Measurements from ENCODE around the gene TSGA10IP. TPM values are rescaled to one million over a fixed set of nuclear protein-coding genes. Genes with fewer than 3 reads are reported as not detected.
A peak's percentile ranks its signal among the peaks of the same experiment; 100 is the strongest.

The TSGA10IP gene
- total and polyA plus RNA-seq, 10 donors: 0.06 to 0.24 (median 0.19) TPM; not detected in 6

DNA sequence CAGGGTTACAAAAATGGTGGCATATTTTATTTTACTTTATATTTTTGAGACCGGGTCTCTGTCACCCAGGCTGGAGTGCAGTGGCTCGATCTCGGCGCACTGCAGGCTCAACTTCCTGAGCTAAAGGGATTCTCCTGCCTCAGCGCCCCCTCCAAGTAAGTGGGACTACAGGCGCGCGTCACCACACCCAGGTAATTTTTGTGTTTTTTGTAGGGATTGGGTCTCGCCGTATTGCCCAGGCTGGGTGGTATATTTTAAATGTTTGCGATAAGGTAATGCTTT lies 44.4 kb upstream of the TSGA10IP start:
- Histone ChIP-seq H3K36me3 (no peaks in the 10 kb centered on the region), H3K27ac (peak overlapping the region in 6 of 8 donors; percentile 39 to 83 (median 67)), H3K4me3 (peak overlapping the region in 5 of 8 donors; percentile 45 to 70 (median 57)), H3K27me3 (replicated peaks in 1 of 7) (peaks cover 0 to 30% (median 13%) of the 10 kb centered on the region in 7 donors), H3K9me3 (no peaks in the 10 kb centered on the region), H3K4me1 (peaks cover 10 to 39% (median 25%) of the 10 kb centered on the region in 6 donors)
- DNase-seq: no peak
- intact Hi-C loops (cut with DNase I; ENCODE audit: low total_unique reads): no loop called here
- 78 to 89% (median 84%) methylated on average over 11 of the region's 11 CpGs for WGBS, 5 donors
- TF ChIP-seq POLR2AphosphoS5 (IDR thresholded peaks at IDR 0.05) (no peak), POLR2A (IDR thresholded peaks at IDR 0.05) (no peak)
- TF ChIP-seq, protein P1, sequence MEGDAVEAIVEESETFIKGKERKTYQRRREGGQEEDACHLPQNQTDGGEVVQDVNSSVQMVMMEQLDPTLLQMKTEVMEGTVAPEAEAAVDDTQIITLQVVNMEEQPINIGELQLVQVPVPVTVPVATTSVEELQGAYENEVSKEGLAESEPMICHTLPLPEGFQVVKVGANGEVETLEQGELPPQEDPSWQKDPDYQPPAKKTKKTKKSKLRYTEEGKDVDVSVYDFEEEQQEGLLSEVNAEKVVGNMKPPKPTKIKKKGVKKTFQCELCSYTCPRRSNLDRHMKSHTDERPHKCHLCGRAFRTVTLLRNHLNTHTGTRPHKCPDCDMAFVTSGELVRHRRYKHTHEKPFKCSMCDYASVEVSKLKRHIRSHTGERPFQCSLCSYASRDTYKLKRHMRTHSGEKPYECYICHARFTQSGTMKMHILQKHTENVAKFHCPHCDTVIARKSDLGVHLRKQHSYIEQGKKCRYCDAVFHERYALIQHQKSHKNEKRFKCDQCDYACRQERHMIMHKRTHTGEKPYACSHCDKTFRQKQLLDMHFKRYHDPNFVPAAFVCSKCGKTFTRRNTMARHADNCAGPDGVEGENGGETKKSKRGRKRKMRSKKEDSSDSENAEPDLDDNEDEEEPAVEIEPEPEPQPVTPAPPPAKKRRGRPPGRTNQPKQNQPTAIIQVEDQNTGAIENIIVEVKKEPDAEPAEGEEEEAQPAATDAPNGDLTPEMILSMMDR (IDR thresholded peaks at IDR 0.05 in 8 of 11, conservative IDR thresholded peaks at IDR 0.05 in 3 of 11): no peak

DNA sequence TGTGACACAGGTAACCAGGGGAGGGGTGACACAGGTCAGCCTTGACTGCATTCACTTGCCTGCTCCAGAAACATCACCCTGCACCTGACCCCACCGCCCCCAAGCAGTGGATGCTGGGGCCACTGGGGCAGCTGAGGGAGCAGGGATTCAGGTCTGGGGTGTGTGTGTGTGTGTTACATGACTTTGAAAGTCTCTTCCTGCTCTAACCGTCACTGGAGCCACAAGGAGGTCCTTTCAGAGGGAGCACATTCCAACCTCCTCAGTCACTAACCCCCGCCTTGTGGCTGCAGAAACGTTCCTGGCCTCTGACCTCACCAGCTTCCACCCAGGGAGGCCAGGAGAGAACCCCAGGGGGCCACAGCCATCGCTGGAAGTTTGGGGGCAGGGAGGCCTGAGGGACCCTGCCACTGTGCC lies 42.2 kb upstream of the TSGA10IP start:
- no peak for DNase-seq
- Histone ChIP-seq H3K4me3 (no peak overlapping the region), H3K27me3 (replicated peaks in 1 of 7) (peaks cover 0 to 33% (median 13%) of the 10 kb centered on the region in 7 donors), H3K9me3 (no peaks in the 10 kb centered on the region), H3K27ac (no peak overlapping the region), H3K36me3 (no peaks in the 10 kb centered on the region), H3K4me1 (peaks cover 10 to 39% (median 25%) of the 10 kb centered on the region in 6 donors)
- WGBS, 5 donors: 16 to 32% (median 22%) methylated on average over 4 to 5 of the region's 5 CpGs
- TF ChIP-seq POLR2A (IDR thresholded peaks at IDR 0.05): no peak
- no peak for TF ChIP-seq POLR2AphosphoS5 (IDR thresholded peaks at IDR 0.05)
- TF ChIP-seq, protein P1 (IDR thresholded peaks at IDR 0.05 in 8 of 11, conservative IDR thresholded peaks at IDR 0.05 in 3 of 11): no peak
- intact Hi-C loops (cut with DNase I; ENCODE audit: low total_unique reads): no loop called here

DNA sequence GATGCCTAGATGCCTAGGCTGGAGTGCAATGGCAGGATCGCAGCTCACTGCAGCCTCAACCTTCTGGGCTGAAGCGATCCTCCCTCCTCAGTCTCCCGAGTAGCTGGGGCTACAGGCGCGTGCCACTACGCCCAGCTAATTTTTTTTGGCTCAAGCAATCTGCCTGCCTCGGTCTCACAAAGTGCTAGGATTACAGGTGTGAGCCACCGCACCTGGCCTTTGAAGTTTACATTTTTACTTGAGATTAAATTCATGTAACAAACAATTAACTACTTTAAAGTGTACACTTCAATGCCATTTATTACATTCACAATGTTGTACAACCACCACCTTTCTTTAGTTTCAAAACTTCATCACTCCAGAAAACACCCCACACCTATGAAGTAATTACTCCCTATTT lies 41.6 kb upstream of the TSGA10IP start:
- H3K4me3 ChIP-seq: no peak overlapping the region
- WGBS, 5 donors: 77 to 94% (median 84%) methylated on average over 8 of the region's 8 CpGs

DNA sequence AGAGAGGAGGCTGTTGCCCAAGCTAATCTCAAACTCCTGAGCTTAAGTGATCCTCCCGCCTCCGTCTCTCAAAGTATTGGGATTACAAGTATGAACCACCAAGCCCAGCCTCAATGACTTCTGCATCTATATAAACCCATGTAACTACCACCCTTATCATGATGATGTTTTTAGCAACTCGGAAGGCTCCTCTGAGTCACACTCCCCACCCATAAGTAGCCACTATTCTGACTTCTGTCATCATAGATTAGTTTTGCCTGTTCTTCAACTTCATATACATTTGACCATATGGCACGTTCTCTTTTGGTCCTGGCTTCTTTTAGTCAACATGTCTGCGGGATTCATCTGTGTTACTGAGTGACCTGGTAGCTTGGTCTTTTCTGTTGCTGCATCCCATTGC lies 38.7 kb upstream of the TSGA10IP start:
- H3K4me3 ChIP-seq: no peak overlapping the region
- WGBS, 5 donors: 87 to 94% (median 88%) methylated on average over 5 of the region's 5 CpGs
- TF ChIP-seq, protein P1 (IDR thresholded peaks at IDR 0.05 in 8 of 11, conservative IDR thresholded peaks at IDR 0.05 in 3 of 11): no peak
- no peak for TF ChIP-seq POLR2AphosphoS5 (IDR thresholded peaks at IDR 0.05)
- no peak for TF ChIP-seq POLR2A (IDR thresholded peaks at IDR 0.05)

More for the DNA sequence above, 41.6 kb upstream of the TSGA10IP start:
- TF ChIP-seq POLR2AphosphoS5 (IDR thresholded peaks at IDR 0.05): no peak
- intact Hi-C loops (cut with DNase I; ENCODE audit: low total_unique reads): no loop called here
- Histone ChIP-seq H3K9me3 (no peaks in the 10 kb centered on the region), H3K36me3 (no peaks in the 10 kb centered on the region), H3K4me1 (peaks cover 10 to 32% (median 22%) of the 10 kb centered on the region in 6 donors), H3K27me3 (replicated peaks in 1 of 7) (peaks cover 0 to 34% (median 13%) of the 10 kb centered on the region in 7 donors), H3K27ac (no peak overlapping the region)
- DNase-seq: no peak

DNA sequence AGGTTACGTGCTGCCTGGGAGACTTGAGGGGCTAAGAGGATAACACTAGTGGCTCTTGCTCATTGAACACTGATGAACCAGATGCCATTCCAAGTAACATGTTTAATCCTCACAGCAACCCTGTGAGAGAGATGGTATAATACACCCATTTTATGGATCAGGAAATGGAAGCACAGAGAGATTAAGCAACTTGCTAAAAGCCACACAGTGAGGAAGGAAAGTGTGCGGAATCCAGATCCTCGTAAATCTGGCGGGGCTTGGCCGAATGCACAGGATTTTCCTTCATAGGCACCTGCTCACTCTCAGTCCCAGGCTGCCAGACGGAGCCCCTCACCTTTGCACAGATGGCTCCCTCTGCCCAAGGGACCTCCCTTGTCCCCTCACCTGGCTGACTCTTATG lies 37.4 kb upstream of the TSGA10IP start:
- Histone ChIP-seq H3K27ac (no peak overlapping the region), H3K36me3 (no peaks in the 10 kb centered on the region), H3K27me3 (replicated peaks in 1 of 7) (peaks cover 0 to 24% (median 0%) of the 10 kb centered on the region in 7 donors), H3K4me1 (peaks cover 3 to 18% (median 13%) of the 10 kb centered on the region in 6 donors), H3K9me3 (no peaks in the 10 kb centered on the region), H3K4me3 (no peak overlapping the region)
- intact Hi-C loops (cut with DNase I; ENCODE audit: low total_unique reads): no loop called here
- DNase-seq: no peak
- TF ChIP-seq, protein P1 (IDR thresholded peaks at IDR 0.05 in 8 of 11, conservative IDR thresholded peaks at IDR 0.05 in 3 of 11): no peak
- TF ChIP-seq POLR2AphosphoS5 (IDR thresholded peaks at IDR 0.05) (no peak), POLR2A (IDR thresholded peaks at IDR 0.05) (no peak)
- WGBS, 5 donors: 77 to 93% (median 86%) methylated on average over 6 of the region's 6 CpGs

More for the DNA sequence above, 38.7 kb upstream of the TSGA10IP start:
- peaks cover 0 to 27% (median 0%) of the 10 kb centered on the region in 7 donors for H3K27me3 ChIP-seq (replicated peaks in 1 of 7)
- H3K27ac ChIP-seq: no peak overlapping the region
- H3K9me3 ChIP-seq: no peaks in the 10 kb centered on the region
- H3K4me1 ChIP-seq: peaks cover 3 to 9% (median 5%) of the 10 kb centered on the region in 6 donors
- DNase-seq: no peak
- intact Hi-C loops (cut with DNase I; ENCODE audit: low total_unique reads): no loop called here
- H3K36me3 ChIP-seq: no peaks in the 10 kb centered on the region
